ENCODE results near the gene PCDHGA2.
"Not testable (repeated sequence)": the region's sequence is repeated elsewhere in the genome, so short reads cannot be mapped to it uniquely, and the experiment has no call there.

DNA sequence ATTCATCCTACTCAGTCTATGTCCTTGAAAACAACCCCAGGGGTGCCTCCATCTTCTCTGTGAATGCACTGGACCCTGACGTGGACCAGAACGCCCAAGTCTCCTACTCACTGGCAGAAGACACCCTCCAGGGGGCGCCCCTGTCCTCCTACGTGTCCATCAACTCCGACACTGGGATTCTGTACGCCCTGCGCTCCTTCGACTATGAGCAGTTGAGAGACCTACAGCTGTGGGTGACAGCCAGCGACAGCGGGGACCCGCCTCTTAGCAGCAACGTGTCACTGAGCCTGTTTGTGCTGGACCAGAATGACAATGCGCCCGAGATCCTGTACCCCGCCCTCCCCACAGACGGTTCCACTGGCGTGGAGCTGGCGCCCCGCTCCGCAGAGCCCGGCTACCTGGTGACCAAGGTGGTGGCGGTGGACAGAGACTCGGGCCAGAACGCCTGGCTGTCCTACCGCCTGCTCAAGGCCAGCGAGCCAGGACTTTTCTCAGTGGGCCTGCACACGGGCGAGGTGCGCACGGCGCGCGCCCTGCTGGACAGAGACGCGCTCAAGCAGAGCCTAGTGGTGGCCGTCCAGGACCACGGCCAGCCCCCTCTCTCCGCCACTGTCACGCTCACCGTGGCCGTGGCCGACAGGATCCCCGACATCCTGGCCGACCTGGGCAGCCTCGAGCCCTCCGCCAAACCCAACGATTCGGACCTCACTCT is 37.0 kb downstream of the PCDHGA2 start:
- TF ChIP-seq POLR2A (IDR thresholded peaks at IDR 0.05; ENCODE audit: low read depth, low read length); POLR2AphosphoS5 (IDR thresholded peaks at IDR 0.05; ENCODE audit: low read depth, low read length); TAF1 (IDR thresholded peaks at IDR 0.05; ENCODE audit: borderline replicate concordance, low read depth, low read length): not testable (repeated sequence)

Measured in GM12892 (cell line).